ENCODE data around the gene NAALADL2. TPM values are rescaled to one million over a fixed set of nuclear protein-coding genes. Genes with fewer than 3 reads are reported as not detected.

The NAALADL2 gene
- total and polyA plus RNA-seq, 9 of the 15 experiments (the other 6 are each of a cell fraction or from before 2014, with no cell fraction given) = 0.29 to 1.1 (median 0.79) TPM; not detected in 1

GRCh38 chr3:175837962-175838361 lies 978.8 kb downstream of the NAALADL2 start:
- Histone ChIP-seq H2AFZ (ENCODE audit: low read depth, low read length) (no peak overlapping the region), H3K79me2 (ENCODE audit: control insufficient read depth, insufficient read depth, low read length) (no peaks in the 10 kb centered on the region), H3K27me3 (ENCODE audit: control insufficient read depth in 2 of 2, insufficient read depth in 2 of 2, low read length in 2 of 2) (no peaks in the 10 kb centered on the region), H3K9ac (ENCODE audit: insufficient read depth in 1 of 2, low read depth in 2 of 2, low read length in 2 of 2) (no peak overlapping the region), H4K20me1 (replicated peaks; ENCODE audit: control insufficient read depth, insufficient read depth, low read length) (no peaks in the 10 kb centered on the region), H3K4me3 (no peak overlapping the region), H3K4me1 (replicated peaks in 1 of 2; ENCODE audit: control insufficient read depth in 2 of 2, insufficient read depth in 2 of 2, low read length in 2 of 2) (no peaks in the 10 kb centered on the region), H3K36me3 (ENCODE audit: control insufficient read depth, insufficient read depth, low read length) (no peaks in the 10 kb centered on the region), H3K9me1 (ENCODE audit: control insufficient read depth, insufficient read depth, low read length) (no peaks in the 10 kb centered on the region), H3K4me2 (ENCODE audit: insufficient read depth, low read length) (no peak overlapping the region), H3K27ac (ENCODE audit: extremely low read depth, low read depth, low read length) (no peak overlapping the region), H3K9me3 (replicated peaks; ENCODE audit: control insufficient read depth, insufficient read depth, low read depth, low read length) (no peaks in the 10 kb centered on the region; the same call in 1 of the 2 replicates)
- ATAC-seq (no peak), DNase-seq (ENCODE audit: extremely low read depth in 1 of 4, low spot score in 3 of 4) (no peak), FAIRE-seq (no peak)
- 0% methylated on average over 2 of the region's 2 CpGs for WGBS (ENCODE audit: insufficient coverage, low coverage, missing lambda C conversion rate)
- intact Hi-C loops (cut with micrococcal nuclease) (no loop called here), in situ Hi-C loops (cut with MboI) (no loop called here)
- ChIA-PET POLR2A (no interaction called here), CTCF (ENCODE audit: low intra/inter-chr PET ratio) (no interaction called here)
- no peak for TF ChIP-seq DIDO1 (tag; IDR thresholded peaks at IDR 0.05; ENCODE audit: low read depth)
- no peak for TF ChIP-seq NCOA2 (IDR thresholded peaks at IDR 0.05; ENCODE audit: partially characterized antibody in 2 of 2)
- no peak for TF ChIP-seq NBN (IDR thresholded peaks at IDR 0.05; ENCODE audit: low read depth)
- TF ChIP-seq ZNF586 (CRISPR knock-in tag; conservative IDR thresholded peaks at IDR 0.05) = no peak
- TF ChIP-seq ZNF41 (CRISPR knock-in tag; conservative IDR thresholded peaks at IDR 0.05) = no peak
- TF ChIP-seq YY1 (IDR thresholded peaks at IDR 0.05; ENCODE audit: borderline replicate concordance in 1 of 3, control insufficient read depth in 1 of 3, extremely low read depth in 1 of 3, insufficient read depth in 3 of 3, insufficient read length in 1 of 3, insufficient replicate concordance in 2 of 3, low read depth in 1 of 3, low read length in 2 of 3) = no peak
- TF ChIP-seq ZNF589 (CRISPR knock-in tag; IDR thresholded peaks at IDR 0.05; ENCODE audit: low read depth) = no peak
- no peak for TF ChIP-seq FIP1L1 (IDR thresholded peaks at IDR 0.05; ENCODE audit: low read depth, low read length, poor library complexity, severe bottlenecking)
- TF ChIP-seq FOXM1 (IDR thresholded peaks at IDR 0.05; ENCODE audit: low read depth) = no peak
- no peak for TF ChIP-seq FOXM1 (CRISPR knock-in tag; IDR thresholded peaks at IDR 0.05; ENCODE audit: low read depth)
- TF ChIP-seq FOXP1 (CRISPR knock-in tag; IDR thresholded peaks at IDR 0.05) = no peak
- TF ChIP-seq TAF15 (IDR thresholded peaks at IDR 0.05; ENCODE audit: low read depth, low read length) = no peak
- TF ChIP-seq KAT8 (IDR thresholded peaks at IDR 0.05; ENCODE audit: low read depth) = no peak
- no peak for TF ChIP-seq ZNF766 (CRISPR knock-in tag; conservative IDR thresholded peaks at IDR 0.05)
- no peak for TF ChIP-seq ZBTB17 (CRISPR knock-in tag; IDR thresholded peaks at IDR 0.05)
- no peak for TF ChIP-seq ILF3 (IDR thresholded peaks at IDR 0.05; ENCODE audit: borderline replicate concordance)
- TF ChIP-seq TRIM25 (IDR thresholded peaks at IDR 0.05; ENCODE audit: borderline replicate concordance) = no peak
- no peak for TF ChIP-seq STAT5A (IDR thresholded peaks at IDR 0.05; ENCODE audit: borderline replicate concordance, low read length)
- no TSS peak for BruUV-seq (replicated peaks)
